Measurements from ENCODE around the gene ALK.
A peak's percentile ranks its signal among the peaks of the same experiment; 100 is the strongest.

ALK gene

GRCh38 chr2:29900971-29901633 lies 20.3 kb downstream of the ALK start:
- DNase-seq = no peak

- no peak for DNase-seq
Observed at GRCh38 chr2:29898999-29899398, 22.4 kb downstream of the ALK start.

GRCh38 chr2:29894822-29895614 lies 26.4 kb downstream of the ALK start:
- no peak for DNase-seq

- DNase-seq = no peak
Observed at GRCh38 chr2:29892585-29893259, 28.7 kb downstream of the ALK start.

GRCh38 chr2:29881089-29881730 lies 40.2 kb downstream of the ALK start:
- no peak for DNase-seq

- no peak for DNase-seq
Observed at GRCh38 chr2:29880084-29880483, 41.3 kb downstream of the ALK start.

GRCh38 chr2:29879456-29879855 lies 41.9 kb downstream of the ALK start:
- DNase-seq = no peak

- no peak for DNase-seq
Observed at GRCh38 chr2:29878898-29879297, 42.5 kb downstream of the ALK start.

- no peak for DNase-seq
Observed at GRCh38 chr2:29876374-29876773, 45.0 kb downstream of the ALK start.

GRCh38 chr2:29874745-29875144 lies 46.6 kb downstream of the ALK start:
- DNase-seq = no peak

GRCh38 chr2:29872870-29873269 lies 48.5 kb downstream of the ALK start:
- no peak for DNase-seq

GRCh38 chr2:29871541-29871940 lies 49.8 kb downstream of the ALK start:
- DNase-seq = no peak

GRCh38 chr2:29865512-29865911 lies 55.9 kb downstream of the ALK start:
- DNase-seq = no peak

GRCh38 chr2:29864988-29865387 lies 56.4 kb downstream of the ALK start:
- no peak for DNase-seq

GRCh38 chr2:29855924-29856639 lies 65.3 kb downstream of the ALK start:
- DNase-seq = no peak

- DNase-seq = no peak
Observed at GRCh38 chr2:29850794-29851193, 70.6 kb downstream of the ALK start.

- no peak for DNase-seq
Observed at GRCh38 chr2:29848566-29849310, 72.6 kb downstream of the ALK start.

- DNase-seq = no peak
Observed at GRCh38 chr2:29847886-29848285, 73.5 kb downstream of the ALK start.

- DNase-seq = no peak
Observed at GRCh38 chr2:29844713-29845326, 76.6 kb downstream of the ALK start.

- peak; percentile 7 for DNase-seq
Observed at GRCh38 chr2:29841386-29842004, 79.9 kb downstream of the ALK start.

- no peak for DNase-seq
Observed at GRCh38 chr2:29839306-29839705, 82.1 kb downstream of the ALK start.

All from NCI-H146 (cell line).